H9 (cell line): ENCODE measurements around the gene LY6G6F. TPM values are rescaled to one million over a fixed set of nuclear protein-coding genes. Genes with fewer than 3 reads are reported as not detected.

Experiments
- DNase-seq: peaks from one replicate; pipeline ENCODE4 v3.0.0-alpha.2; 2017
- H2AFZ ChIP-seq: one replicate; pipeline ENCODE4 v1.6.1; 2013; ENCODE audit warnings: mild to moderate bottlenecking, low read length, control low read depth, moderate library complexity
- H2AK5ac ChIP-seq: 2 replicates; pipeline ENCODE4 v1.6.1; 2013; ENCODE audit warnings: low read length, control low read depth, mixed read lengths; ENCODE audit not compliant: insufficient read length
- H2BK120ac ChIP-seq: one replicate; pipeline ENCODE4 v1.6.1; 2013; ENCODE audit warnings: low read depth, mild to moderate bottlenecking, low read length, control low read depth, inconsistent platforms; ENCODE audit not compliant: poor library complexity, severe bottlenecking
- H2BK12ac ChIP-seq: 2 replicates; pipeline ENCODE4 v1.6.1; 2013; ENCODE audit warnings: low read length, control low read depth, mixed read lengths, low read depth; ENCODE audit not compliant: insufficient read length
- H2BK15ac ChIP-seq: 2 replicates; pipeline ENCODE4 v1.6.1; 2013; ENCODE audit warnings: low read depth, low read length, control low read depth
- H2BK20ac ChIP-seq: one replicate; pipeline ENCODE4 v1.6.1; 2013; ENCODE audit warnings: low read depth, mild to moderate bottlenecking, low read length, control low read depth, inconsistent platforms; ENCODE audit not compliant: poor library complexity, severe bottlenecking
- H2BK5ac ChIP-seq: 2 replicates; pipeline ENCODE4 v1.6.1; 2013; ENCODE audit warnings: low read length, control low read depth, mixed read lengths; ENCODE audit not compliant: insufficient read length
- H3K14ac ChIP-seq: 2 replicates; pipeline ENCODE4 v1.6.1; 2013; ENCODE audit warnings: low read length, control low read depth; ENCODE audit not compliant: insufficient read depth
- H3K18ac ChIP-seq: 2 replicates; pipeline ENCODE4 v1.6.1; 2013; ENCODE audit warnings: low read depth, mild to moderate bottlenecking, mixed read lengths, low read length, control low read depth; ENCODE audit not compliant: insufficient read length
- H3K23ac ChIP-seq: 2 replicates; pipeline ENCODE4 v1.6.1; 2013; ENCODE audit warnings: low read length, control low read depth, mixed read lengths, low read depth; ENCODE audit not compliant: insufficient read length
- H3K23me2 ChIP-seq: 2 replicates; pipeline ENCODE4 v1.6.1; 2013; ENCODE audit warnings: low read depth, mild to moderate bottlenecking, mixed read lengths, low read length, control low read depth; ENCODE audit not compliant: insufficient read length, poor library complexity, severe bottlenecking
- H3K27ac ChIP-seq: 2 replicates; pipeline ENCODE4 v1.5.1; 2013; ENCODE audit warnings: low read length, control low read depth, mixed read lengths, low read depth; ENCODE audit not compliant: insufficient read length
- H3K27me3 ChIP-seq: 2 replicates; pipeline ENCODE4 v1.6.1; 2013; ENCODE audit warnings: low read length, control low read depth, inconsistent platforms; ENCODE audit not compliant: insufficient read depth
- H3K4ac ChIP-seq: 2 replicates; pipeline ENCODE4 v1.6.1; 2013; ENCODE audit warnings: low read depth, mild to moderate bottlenecking, control low read depth, inconsistent platforms, low read length, moderate library complexity
- H3K4me1 ChIP-seq: 2 replicates; pipeline ENCODE4 v1.6.1; 2013; ENCODE audit warnings: low read length, control low read depth, inconsistent platforms; ENCODE audit not compliant: insufficient read depth
- H3K4me2 ChIP-seq: 2 replicates; pipeline ENCODE4 v1.6.1; 2013; ENCODE audit warnings: low read length, control low read depth, mixed read lengths; ENCODE audit not compliant: insufficient read length, insufficient read depth
- H3K56ac ChIP-seq: 2 replicates; pipeline ENCODE4 v1.6.1; 2013; ENCODE audit warnings: low read depth, mild to moderate bottlenecking, mixed read lengths, low read length, control low read depth; ENCODE audit not compliant: insufficient read length
- H3K79me1 ChIP-seq: 2 replicates; pipeline ENCODE4 v1.6.1; 2013; ENCODE audit warnings: low read depth, mild to moderate bottlenecking, moderate library complexity, low read length, control low read depth, inconsistent platforms; ENCODE audit not compliant: insufficient read depth, poor library complexity, severe bottlenecking
- H3K79me2 ChIP-seq: 2 replicates; pipeline ENCODE4 v1.6.1; 2013; ENCODE audit warnings: low read length, control low read depth, inconsistent platforms; ENCODE audit not compliant: insufficient read depth
- H3K9ac ChIP-seq: 2 replicates; pipeline ENCODE4 v1.6.1; 2013; ENCODE audit warnings: low read length, control low read depth, mixed read lengths; ENCODE audit not compliant: insufficient read length; ENCODE audit errors: extremely low read depth
- H3K9me3 ChIP-seq: one replicate; pipeline ENCODE4 v1.6.1; 2013; ENCODE audit warnings: low read depth, low read length, inconsistent platforms; ENCODE audit not compliant: control insufficient read depth
- H3T11ph ChIP-seq: one replicate; pipeline ENCODE4 v1.6.1; 2013; ENCODE audit warnings: mild to moderate bottlenecking, low read length, control low read depth, inconsistent platforms
- H4K20me1 ChIP-seq: one replicate; pipeline ENCODE4 v1.6.1; 2013; ENCODE audit not compliant: control insufficient read depth, insufficient read length, insufficient read depth
- H4K5ac ChIP-seq: 2 replicates; pipeline ENCODE4 v1.6.1; 2013; ENCODE audit warnings: low read depth, mild to moderate bottlenecking, mixed read lengths, low read length, control low read depth; ENCODE audit not compliant: insufficient read length
- H4K8ac ChIP-seq: replicated peaks from 2 replicates; pipeline ENCODE4 v1.6.1; 2013; ENCODE audit warnings: low read length, control low read depth, mixed read lengths, low read depth; ENCODE audit not compliant: insufficient read length
- H4K91ac ChIP-seq: 2 replicates; pipeline ENCODE4 v1.6.1; 2013; ENCODE audit warnings: low read depth, mild to moderate bottlenecking, moderate library complexity, mixed read lengths, low read length, control low read depth; ENCODE audit not compliant: insufficient read length
- H3K27ac Mint-ChIP-seq, 3 experiments: 2 replicates in 2 of 3; 3 replicates in 1 of 3; pipeline ENCODE4 v1.8.0; 2020 to 2021; ENCODE audit warnings: mixed read lengths in 3 of 3, mild to moderate bottlenecking in 1 of 3, moderate library complexity in 1 of 3
- H3K27me3 Mint-ChIP-seq: 2 replicates; pipeline ENCODE4 v1.8.0; 2021; ENCODE audit warnings: low read depth, mild to moderate bottlenecking, moderate library complexity, mixed read lengths
- H3K36me3 Mint-ChIP-seq, 3 experiments: 2 replicates in 2 of 3; 3 replicates in 1 of 3; pipeline ENCODE4 v1.8.0; 2020 to 2021; ENCODE audit warnings: low read depth in 3 of 3, mixed read lengths in 3 of 3; ENCODE audit not compliant: insufficient read depth in 1 of 3
- H3K4me1 Mint-ChIP-seq, 2 experiments: 2 replicates each; pipeline ENCODE4 v1.8.0; 2020; ENCODE audit warnings: mixed read lengths in 2 of 2
- H3K4me3 Mint-ChIP-seq, 2 experiments: 2 replicates in 1 of 2; 3 replicates in 1 of 2; pipeline ENCODE4 v1.8.0; 2020 to 2021; ENCODE audit warnings: mild to moderate bottlenecking in 2 of 2, mixed read lengths in 2 of 2, moderate library complexity in 1 of 2
- H3K9me3 Mint-ChIP-seq, 2 experiments: 2 replicates in 1 of 2; 3 replicates in 1 of 2; pipeline ENCODE4 v1.8.0; 2020; ENCODE audit warnings: mild to moderate bottlenecking in 2 of 2, mixed read lengths in 2 of 2, moderate library complexity in 1 of 2
- WGBS: extraction: QIAGEN DNeasy Blood & Tissue Kit; methylation state at CpG from one replicate; pipeline ENCODE4 v1.1.7; 2013; ENCODE audit warnings: missing lambda C conversion rate, low lambda C conversion rate, mixed read lengths; ENCODE audit not compliant: insufficient read length; ENCODE audit errors: extremely low coverage; 5-methylcytosine and 5-hydroxymethylcytosine counted together
- total RNA-seq: library from RNA; stranded (reverse); gene quantifications from 2 replicates; pipeline ENCODE4 v1.2.1, GENCODE V29; 2021
- TF ChIP-seq, protein P1 (sequence below): fragments of 200-600 bp; sonication (generic); conservative IDR thresholded peaks from 3 replicates; pipeline ENCODE4 v1.8.0; 2021; ENCODE audit warnings: antibody characterized with exemption, mild to moderate bottlenecking

The LY6G6F gene
- total RNA-seq, 1 experiment from 2014 or later: not detected

DNA sequence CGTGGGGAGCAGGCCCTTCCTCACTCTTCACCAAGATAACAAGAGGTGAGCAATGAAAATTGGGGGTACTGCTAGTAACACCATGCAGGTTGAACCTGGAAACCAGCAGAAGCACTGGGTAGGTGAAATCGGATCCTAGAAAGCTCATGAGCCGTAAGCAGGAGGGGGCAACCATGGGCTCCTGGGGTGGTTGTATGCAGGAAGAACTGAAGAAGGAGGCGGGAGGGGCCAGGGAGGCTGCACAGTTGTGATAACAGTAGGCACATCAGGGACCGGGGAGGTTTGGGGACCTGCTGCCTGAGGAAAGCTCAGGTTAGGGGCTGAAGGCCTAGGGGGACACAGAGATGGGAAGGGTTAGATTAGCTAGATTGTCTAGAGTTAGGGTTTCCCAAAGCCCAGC, 20.2 kb upstream of the LY6G6F start:
- Histone ChIP-seq H3K27ac (no peak overlapping the region), H3T11ph (no peak overlapping the region), H2BK5ac (no peak overlapping the region), H4K91ac (no peak overlapping the region), H4K5ac (no peak overlapping the region), H2BK15ac (no peak overlapping the region), H3K23ac (no peak overlapping the region), H2BK12ac (no peak overlapping the region), H3K4me1 (no peaks in the 10 kb centered on the region), H2BK20ac (no peak overlapping the region), H2AFZ (no peak overlapping the region), H3K18ac (no peak overlapping the region), H3K27me3 (no peaks in the 10 kb centered on the region; the same call in 1 of the 2 replicates), H3K79me2 (no peaks in the 10 kb centered on the region), H2AK5ac (no peak overlapping the region), H3K9ac (no peak overlapping the region), H3K4ac (no peak overlapping the region), H3K56ac (no peak overlapping the region), H2BK120ac (no peak overlapping the region), H4K8ac (no peak overlapping the region), H3K14ac (no peak overlapping the region), H4K20me1 (no peaks in the 10 kb centered on the region), H3K4me2 (no peak overlapping the region), H3K9me3 (no peaks in the 10 kb centered on the region), H3K79me1 (no peaks in the 10 kb centered on the region), H3K23me2 (peaks cover 11% of the 10 kb centered on the region)
- peaks cover 15 to 21% of the 10 kb centered on the region in 2 experiments for H3K4me1 Mint-ChIP-seq
- WGBS: no CpG with 5 or more reads among the region's 5 CpGs
- H3K9me3 Mint-ChIP-seq: no peaks in the 10 kb centered on the region; a peak in 2 of 5 replicates
- no peak for DNase-seq
- no peak overlapping the region; a peak in 1 of 7 replicates for H3K27ac Mint-ChIP-seq
- H3K27me3 Mint-ChIP-seq: peaks cover 16% of the 10 kb centered on the region
- H3K4me3 Mint-ChIP-seq: no peak overlapping the region
- H3K36me3 Mint-ChIP-seq: peaks cover 14 to 49% (median 32%) of the 10 kb centered on the region in 3 experiments
- TF ChIP-seq, protein P1, sequence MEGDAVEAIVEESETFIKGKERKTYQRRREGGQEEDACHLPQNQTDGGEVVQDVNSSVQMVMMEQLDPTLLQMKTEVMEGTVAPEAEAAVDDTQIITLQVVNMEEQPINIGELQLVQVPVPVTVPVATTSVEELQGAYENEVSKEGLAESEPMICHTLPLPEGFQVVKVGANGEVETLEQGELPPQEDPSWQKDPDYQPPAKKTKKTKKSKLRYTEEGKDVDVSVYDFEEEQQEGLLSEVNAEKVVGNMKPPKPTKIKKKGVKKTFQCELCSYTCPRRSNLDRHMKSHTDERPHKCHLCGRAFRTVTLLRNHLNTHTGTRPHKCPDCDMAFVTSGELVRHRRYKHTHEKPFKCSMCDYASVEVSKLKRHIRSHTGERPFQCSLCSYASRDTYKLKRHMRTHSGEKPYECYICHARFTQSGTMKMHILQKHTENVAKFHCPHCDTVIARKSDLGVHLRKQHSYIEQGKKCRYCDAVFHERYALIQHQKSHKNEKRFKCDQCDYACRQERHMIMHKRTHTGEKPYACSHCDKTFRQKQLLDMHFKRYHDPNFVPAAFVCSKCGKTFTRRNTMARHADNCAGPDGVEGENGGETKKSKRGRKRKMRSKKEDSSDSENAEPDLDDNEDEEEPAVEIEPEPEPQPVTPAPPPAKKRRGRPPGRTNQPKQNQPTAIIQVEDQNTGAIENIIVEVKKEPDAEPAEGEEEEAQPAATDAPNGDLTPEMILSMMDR: no peak
